Measurements from ENCODE around the gene CREB5. TPM values are rescaled to one million over a fixed set of nuclear protein-coding genes. Genes with fewer than 3 reads are reported as not detected.

Gene CREB5
- total and polyA plus RNA-seq, 7 donors, result 0.86 to 33.8 (median 16.6) TPM

- Histone ChIP-seq H3K4me1 (peaks cover 5% of the 10 kb centered on the region), H3K27ac (no peak overlapping the region), H3K4me3 (no peak overlapping the region), H3K36me3 (ENCODE audit: insufficient read depth in 1 of 2, low read depth in 1 of 2) (no peaks in the 10 kb centered on the region), H3K9me3 (no peaks in the 10 kb centered on the region), H3K27me3 (ENCODE audit: insufficient read depth in 3 of 3, low read length in 2 of 3) (no peaks in the 10 kb centered on the region)
- ATAC-seq, result no peak
- no peak for TF ChIP-seq CTCF (IDR thresholded peaks at IDR 0.05)
- intact Hi-C loops (cut with DNase I), result loop anchor here (5.0 to 10.0 kb wide), 2 partner anchors 52 to 60 kb away; partner anchors contain the start of gene CREB5 (in 1 of the 2)
- no peak for DNase-seq
- WGBS, 3 donors, result 79 to 82% (median 82%) methylated on average over 4 of the region's 4 CpGs
Measured at GRCh38 chr7:28474640-28475039, 62.3 kb downstream of the CREB5 start.

GRCh38 chr7:28477041-28477442 lies 64.7 kb downstream of the CREB5 start:
- no peak overlapping the region for H3K27ac ChIP-seq
- intact Hi-C loops (cut with DNase I), result loop anchor here (5.0 to 10.0 kb wide), 2 partner anchors 55 to 62 kb away; partner anchors contain the start of gene CREB5 (in 1 of the 2)
- no peak for ATAC-seq
- no peak for TF ChIP-seq CTCF (IDR thresholded peaks at IDR 0.05)
- H3K36me3 ChIP-seq (ENCODE audit: insufficient read depth in 1 of 2, low read depth in 1 of 2), result no peaks in the 10 kb centered on the region
- H3K4me3 ChIP-seq, result no peak overlapping the region
- 79 to 85% (median 81%) methylated on average over 3 of the region's 3 CpGs for WGBS, 3 donors
- no peaks in the 10 kb centered on the region for H3K9me3 ChIP-seq
- H3K27me3 ChIP-seq (ENCODE audit: insufficient read depth in 3 of 3, low read length in 2 of 3), result no peaks in the 10 kb centered on the region
- H3K4me1 ChIP-seq, result peaks cover 17% of the 10 kb centered on the region
- DNase-seq, result no peak

- TF ChIP-seq CTCF (IDR thresholded peaks at IDR 0.05), result no peak
- Histone ChIP-seq H3K4me3 (no peak overlapping the region), H3K27me3 (ENCODE audit: insufficient read depth in 3 of 3, low read length in 2 of 3) (no peaks in the 10 kb centered on the region), H3K36me3 (ENCODE audit: insufficient read depth in 1 of 2, low read depth in 1 of 2) (no peaks in the 10 kb centered on the region), H3K27ac (no peak overlapping the region), H3K4me1 (peaks cover 18% of the 10 kb centered on the region), H3K9me3 (no peaks in the 10 kb centered on the region)
- intact Hi-C loops (cut with DNase I), result loop anchor here (5.0 to 10.0 kb wide), 2 partner anchors 56 to 64 kb away; partner anchors contain the start of gene CREB5 (in 1 of the 2)
- 73 to 88% (median 76%) methylated on average over 1 of the region's 1 CpG for WGBS, 3 donors
- ATAC-seq (no peak), DNase-seq (no peak)
Measured at GRCh38 chr7:28478656-28479055, 66.3 kb downstream of the CREB5 start.

- 40 to 59% (median 56%) methylated on average over 6 of the region's 6 CpGs for WGBS, 3 donors
Measured at GRCh38 chr7:28479507-28479947, 67.2 kb downstream of the CREB5 start.

More at GRCh38 chr7:28479507-28479947, 67.2 kb downstream of the CREB5 start:
- Histone ChIP-seq H3K27me3 (ENCODE audit: insufficient read depth in 3 of 3, low read length in 2 of 3) (no peaks in the 10 kb centered on the region), H3K36me3 (ENCODE audit: insufficient read depth in 1 of 2, low read depth in 1 of 2) (no peaks in the 10 kb centered on the region), H3K9me3 (no peaks in the 10 kb centered on the region), H3K4me1 (peaks cover 18% of the 10 kb centered on the region), H3K27ac (no peak overlapping the region), H3K4me3 (no peak overlapping the region)
- DNase-seq (no peak), ATAC-seq (peak in 2 of 4 donors; percentile 29 to 49)
- intact Hi-C loops (cut with DNase I), result loop anchor here (5.0 to 10.0 kb wide), 2 partner anchors 57 to 65 kb away; partner anchors contain the start of gene CREB5 (in 1 of the 2)
- no peak for TF ChIP-seq CTCF (IDR thresholded peaks at IDR 0.05)

Measured in psoas muscle (tissue), 8 donors.